RWPE1 (cell line): Measurements from ENCODE around the gene BAHCC1.

ENCODE experiments used
- CTCF ChIA-PET: fragments of 350-600 bp; sonication (Branson Sonifier 250); formaldehyde crosslinking; extraction: SDS; loops from one replicate; lab custom pipeline; 2021; lab: Yijun Ruan, JAX
- POLR2A ChIA-PET: fragments of 400-600 bp; formaldehyde crosslinking; extraction: SDS; loops from one replicate; lab custom pipeline; 2020; ENCODE audit warnings: antibody characterized with exemption; ENCODE audit not compliant: low non-redundant PET; lab: Yijun Ruan, JAX
- DNase-seq: peaks from one replicate; pipeline ENCODE4 v3.0.0; 2012; ENCODE audit warnings: low spot score
- H3K27ac ChIP-seq: fragments of 450-650 bp; 2 replicates; pipeline ENCODE4 v1.5.1; 2017
- CTCF ChIP-seq: fragments of 450-650 bp; conservative IDR thresholded peaks from 2 replicates; pipeline ENCODE4 v1.5.1; 2017; ENCODE audit warnings: low read depth, mild to moderate bottlenecking

Gene BAHCC1

GRCh38 chr17:81466564-81467472, 71.6 kb downstream of the BAHCC1 start:
- CTCF ChIA-PET = interaction anchor here (0.6 to 1.5 kb wide), 2 partner anchors 27 to 532 kb away, joined by 3 to 5 read pairs; no protein-coding TSS in a partner anchor
- no peak overlapping the region for H3K27ac ChIP-seq

GRCh38 chr17:81468111-81468769, 73.0 kb downstream of the BAHCC1 start:
- DNase-seq = no peak
- ChIA-PET CTCF (no interaction called here), POLR2A (no interaction called here)
- no peak for TF ChIP-seq CTCF
- H3K27ac ChIP-seq = no peak overlapping the region

More at GRCh38 chr17:81466564-81467472, 71.6 kb downstream of the BAHCC1 start:
- no peak for DNase-seq
- POLR2A ChIA-PET = interaction anchor here (0.6 kb wide), 1 partner anchor 70 kb away, joined by 3 read pairs; no protein-coding TSS in a partner anchor
- TF ChIP-seq CTCF = no peak

- no peak overlapping the region for H3K27ac ChIP-seq
- no peak for TF ChIP-seq CTCF
- ChIA-PET POLR2A (no interaction called here), CTCF (no interaction called here)
- no peak for DNase-seq
Measured at GRCh38 chr17:81468770-81469121, 73.5 kb downstream of the BAHCC1 start.

GRCh38 chr17:81469266-81469665, 74.0 kb downstream of the BAHCC1 start:
- ChIA-PET CTCF (no interaction called here), POLR2A (no interaction called here)
- no peak for DNase-seq
- H3K27ac ChIP-seq = no peak overlapping the region
- no peak for TF ChIP-seq CTCF

- no peak for DNase-seq
- TF ChIP-seq CTCF = no peak
- peak overlapping the region; percentile 33; the same call in 1 of the 2 replicates for H3K27ac ChIP-seq
- ChIA-PET POLR2A (no interaction called here), CTCF (no interaction called here)
Measured at GRCh38 chr17:81470270-81470943, 75.2 kb downstream of the BAHCC1 start.
